Activated CD8-positive, alpha-beta memory T cell treated with anti-CD3 and anti-CD28 coated beads, Interleukin-2, amount 50 U/mL, for 1 hour (primary cell): ENCODE measurements around the gene GDNF.
"Not testable (repeated sequence)": the region's sequence is repeated elsewhere in the genome, so short reads cannot be mapped to it uniquely, and the experiment has no call there.

Experiments used
- DNase-seq: peaks from one replicate; pipeline ENCODE4 v3.0.0-alpha.2; 2020; ENCODE audit errors: extremely low read depth

GDNF gene

DNA sequence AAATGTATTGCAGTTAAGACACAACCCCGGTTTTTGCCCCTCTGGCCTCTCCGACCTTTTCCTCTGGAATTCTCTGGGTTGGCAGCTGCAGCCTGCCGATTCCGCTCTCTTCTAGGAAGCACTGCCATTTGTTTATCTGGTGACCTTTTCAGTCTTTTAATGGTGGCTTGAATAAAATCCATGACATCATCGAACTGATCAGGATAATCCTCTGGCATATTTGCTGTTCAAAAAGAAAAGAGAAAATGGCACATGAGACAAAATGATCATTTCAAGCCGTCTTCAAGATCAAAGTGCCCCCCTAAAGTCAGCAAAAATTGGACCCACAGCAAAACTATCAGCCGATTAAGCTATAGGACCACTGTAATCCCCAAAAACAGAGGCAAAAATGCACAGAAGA lies 23.9 kb downstream of the GDNF start:
- no peak for DNase-seq

DNA sequence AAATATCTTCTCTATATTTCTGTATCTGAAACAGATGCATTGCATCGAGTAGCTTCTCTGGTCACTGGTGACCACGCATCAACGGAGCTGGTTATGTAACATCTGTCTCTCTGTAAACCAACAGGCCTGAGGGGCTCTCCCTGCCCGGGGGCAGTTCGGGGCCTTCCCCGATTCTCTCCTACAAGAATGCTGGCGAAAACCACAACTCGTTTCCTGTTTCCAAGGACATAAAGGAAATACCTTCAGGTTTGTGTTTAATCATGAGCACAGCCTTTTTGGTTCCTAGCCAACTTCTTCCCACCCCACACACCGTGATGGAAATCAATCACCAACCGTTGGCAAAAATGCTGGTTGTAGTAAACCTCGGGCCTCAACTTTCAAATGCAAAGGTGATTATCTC lies 25.1 kb downstream of the GDNF start:
- DNase-seq, result no peak

DNA sequence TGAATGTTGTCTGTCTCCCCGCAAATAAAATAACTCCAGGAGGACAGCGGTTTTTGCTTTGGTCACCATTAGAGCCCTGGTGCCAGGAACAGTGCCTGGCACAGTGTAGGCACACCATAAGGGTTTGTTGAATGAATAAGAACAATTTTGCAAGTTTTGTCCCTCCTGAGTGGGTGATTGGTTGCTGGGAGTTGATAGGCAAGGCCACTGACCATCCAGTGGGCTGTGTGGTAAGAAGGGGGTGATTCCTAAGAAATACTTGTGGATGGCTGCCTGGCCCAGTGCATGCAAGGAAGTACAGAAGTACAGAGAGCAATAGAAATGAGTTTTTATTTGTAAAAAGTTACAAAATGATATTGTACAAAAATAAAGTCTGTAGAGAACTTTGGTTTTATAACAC lies 27.5 kb downstream of the GDNF start:
- DNase-seq, result no peak

DNA sequence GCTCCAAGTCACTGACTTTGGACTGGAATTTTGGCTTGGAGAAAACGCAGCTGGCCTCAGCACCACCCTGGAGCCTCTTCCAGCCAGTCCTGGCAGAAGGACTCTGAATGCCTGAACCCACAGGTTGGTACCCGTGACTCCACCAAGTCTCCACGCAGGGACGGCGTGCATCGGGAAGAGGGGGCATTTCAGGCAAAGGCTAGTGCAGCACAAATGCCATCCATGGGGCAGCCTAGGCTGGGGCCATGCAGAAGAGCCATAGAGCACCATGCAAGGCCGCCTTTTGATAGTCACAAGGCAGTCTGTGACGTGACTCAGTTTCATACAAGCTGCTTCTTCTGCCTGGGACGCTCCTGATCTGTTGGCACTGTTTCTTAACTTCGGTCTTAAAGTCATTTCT lies 28.0 kb downstream of the GDNF start:
- DNase-seq, result no peak

DNA sequence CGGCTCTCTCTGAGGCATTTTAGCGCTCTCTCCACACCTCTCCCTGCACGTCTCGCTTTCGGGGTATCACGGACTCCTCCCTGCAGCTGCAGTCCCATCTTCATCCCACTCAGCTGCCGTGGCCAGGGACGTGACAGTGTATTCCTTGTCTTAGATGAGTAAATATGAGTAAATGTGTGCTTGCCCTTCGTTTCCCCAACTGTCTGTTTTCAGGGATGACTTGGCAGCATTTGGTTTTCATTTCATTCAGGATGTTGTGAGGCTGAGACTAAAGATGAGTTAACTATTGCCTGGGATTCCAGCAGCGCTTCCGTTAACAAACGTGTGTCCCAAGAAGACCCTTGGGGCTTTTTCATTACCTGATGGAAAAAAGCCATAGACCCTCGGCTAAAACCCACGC lies 29.5 kb downstream of the GDNF start:
- DNase-seq, result no peak

DNA sequence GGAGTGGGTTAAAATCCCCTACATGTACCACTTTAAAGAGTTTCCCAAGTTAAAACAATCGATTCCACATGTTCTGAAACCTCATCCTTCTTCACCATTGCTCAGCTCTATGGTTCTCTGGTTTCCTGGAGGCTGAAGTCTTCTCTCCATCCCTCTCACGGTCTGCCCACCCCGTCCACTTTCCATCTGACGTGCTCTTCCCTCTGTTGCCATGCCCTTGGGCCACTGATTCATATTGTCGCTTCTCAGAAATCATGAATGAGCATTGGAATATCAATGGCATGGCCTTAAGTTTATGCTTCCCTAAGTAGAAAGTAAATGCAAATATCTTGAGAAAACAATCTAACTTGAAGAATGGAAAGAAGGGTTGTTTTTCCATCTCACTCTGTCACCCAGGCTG lies 30.9 kb downstream of the GDNF start:
- DNase-seq, result no peak

DNA sequence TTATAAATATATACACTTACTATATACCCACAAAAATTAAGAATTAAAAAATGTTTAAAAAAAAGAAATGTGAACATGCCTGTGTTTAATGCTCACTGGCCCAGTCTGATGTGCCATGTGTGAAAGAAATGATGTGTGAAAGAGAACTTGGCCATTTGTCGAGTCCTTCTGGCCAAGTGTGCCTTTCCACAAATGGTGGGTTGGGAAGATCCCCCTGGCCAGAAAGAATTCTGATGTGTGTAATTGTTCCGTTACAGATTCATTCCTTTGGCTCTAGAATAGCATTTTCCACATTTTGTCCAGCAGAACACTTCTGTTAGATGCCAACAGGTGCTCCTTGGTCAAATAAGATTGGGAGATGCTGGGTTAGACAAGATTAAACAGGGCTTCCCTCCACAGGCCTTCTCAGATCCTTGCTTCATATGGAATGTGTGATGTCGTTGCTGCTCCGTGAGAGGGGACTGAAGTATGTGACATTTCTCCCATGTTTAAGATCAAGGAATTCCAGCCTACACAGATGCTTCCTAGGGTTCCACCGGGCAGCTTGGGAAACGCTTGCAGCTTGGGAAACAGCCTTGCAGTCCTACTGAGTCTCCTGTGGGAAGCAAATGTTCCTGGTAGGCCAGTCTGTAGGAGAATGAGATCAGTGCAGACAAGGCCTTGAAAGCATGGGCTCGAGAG lies 32.1 kb downstream of the GDNF start:
- no peak for DNase-seq

DNA sequence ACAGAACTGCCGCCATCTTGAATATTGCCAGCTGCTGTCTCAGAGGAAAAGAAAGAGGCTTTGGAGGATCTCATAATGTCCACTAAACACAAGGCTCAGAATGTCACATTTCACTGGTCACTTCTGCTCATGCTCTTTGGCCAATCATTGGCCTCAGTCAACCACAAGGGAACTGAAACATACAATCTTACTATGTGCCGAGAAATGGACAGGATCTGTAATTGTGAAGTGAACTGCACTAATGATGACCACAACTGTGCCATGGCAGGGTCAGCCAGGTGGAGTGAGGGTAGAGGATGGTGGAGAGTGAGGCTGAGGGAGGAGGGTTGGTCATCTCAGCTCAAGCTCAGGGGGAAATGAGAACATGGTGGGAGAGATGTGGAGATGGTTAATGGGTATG lies 32.8 kb downstream of the GDNF start:
- DNase-seq, result no peak

DNA sequence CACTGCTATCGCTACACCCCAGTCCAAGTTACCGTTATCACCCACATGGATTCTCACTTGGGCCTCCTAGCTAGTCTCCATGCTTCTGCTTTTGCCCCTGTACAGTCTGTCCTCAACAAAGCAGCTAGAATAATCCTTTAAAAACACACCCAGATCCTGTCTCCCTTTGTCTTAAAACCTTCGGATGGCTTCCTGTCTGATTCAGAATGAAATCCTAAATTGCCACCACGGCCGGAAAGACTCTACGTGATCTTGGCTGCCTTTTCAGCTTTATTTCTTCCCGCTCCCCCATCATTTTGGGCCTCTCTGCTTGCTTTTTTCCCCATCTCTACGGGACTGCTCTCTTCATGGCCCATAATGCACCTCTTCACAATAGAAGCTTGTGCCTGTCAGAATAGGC lies 33.4 kb downstream of the GDNF start:
- no peak for DNase-seq

DNA sequence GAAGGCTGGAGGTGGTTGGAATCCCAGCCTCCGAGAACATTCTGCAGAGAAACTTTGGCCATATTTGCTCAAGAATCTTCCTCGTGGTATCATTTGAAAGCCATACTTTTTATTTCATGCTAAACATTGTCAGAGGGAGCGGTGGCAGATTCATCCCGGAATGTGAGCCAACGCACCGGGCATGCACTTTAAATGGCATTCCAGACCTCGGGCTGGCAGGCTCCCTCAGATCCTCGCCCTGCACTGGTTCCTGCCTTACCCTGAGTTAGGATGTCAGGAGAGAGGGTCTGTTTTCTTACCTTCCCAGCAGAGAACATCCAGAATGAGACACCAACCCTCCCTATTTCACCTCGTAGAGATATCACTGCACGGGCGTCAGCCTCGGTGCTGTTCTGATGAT lies 33.8 kb downstream of the GDNF start:
- DNase-seq, result no peak

DNA sequence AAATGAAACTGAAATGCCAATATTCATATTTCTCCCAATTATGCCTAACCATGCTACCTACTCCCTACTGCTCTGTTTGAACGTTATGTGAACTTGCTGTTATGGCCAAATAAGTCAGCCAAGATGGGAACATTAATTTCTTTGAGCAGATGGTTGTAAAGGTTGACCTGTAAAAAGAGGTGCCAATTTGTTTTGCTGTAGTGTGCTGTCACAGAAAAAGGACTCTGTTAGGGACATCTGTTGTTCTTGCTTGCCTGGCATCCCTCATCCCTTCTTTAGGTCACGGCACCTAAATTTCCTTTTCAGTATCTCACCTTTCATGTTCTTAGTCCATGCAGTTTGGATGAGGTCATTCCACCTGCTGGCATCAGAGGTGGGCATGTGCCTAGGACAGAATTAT lies 35.4 kb downstream of the GDNF start:
- DNase-seq, result no peak

DNA sequence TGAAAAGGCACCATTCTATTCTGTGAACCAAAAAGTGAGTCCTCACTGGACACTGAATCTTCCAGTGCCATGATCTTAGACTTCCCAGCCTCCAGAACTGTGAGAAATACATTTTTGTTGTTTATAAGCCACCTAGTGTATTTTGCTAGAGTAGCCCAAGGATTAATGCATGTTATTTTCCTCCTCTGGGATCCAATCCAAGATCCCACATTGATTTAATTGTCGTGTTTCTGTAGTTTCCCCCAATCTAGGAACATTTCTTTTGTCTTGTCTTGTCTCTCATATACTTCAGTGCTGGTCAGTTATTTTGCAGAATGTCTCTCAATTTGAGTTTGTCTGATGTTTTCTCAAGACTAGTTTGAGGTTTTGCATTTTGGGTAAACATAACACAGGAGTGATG lies 36.4 kb downstream of the GDNF start:
- no peak for DNase-seq

DNA sequence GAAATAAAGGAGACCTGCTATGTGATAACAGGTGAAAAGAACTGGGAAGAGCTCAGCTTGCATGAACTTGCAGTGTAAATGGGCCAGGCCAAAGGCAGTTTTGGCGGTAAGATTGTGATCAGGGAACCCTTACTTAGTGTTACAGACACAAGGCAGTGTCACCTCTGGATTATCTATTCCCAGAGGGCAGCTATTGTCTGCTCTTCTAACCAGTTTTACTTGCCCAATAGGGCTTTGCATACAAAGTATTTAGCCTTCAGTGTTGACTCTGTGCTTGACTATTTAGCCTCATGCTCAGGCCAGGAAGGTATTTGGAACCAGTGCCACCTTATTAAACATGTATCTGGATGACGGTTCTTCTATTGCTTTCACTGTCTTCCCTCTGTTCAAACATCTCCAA lies 38.3 kb downstream of the GDNF start:
- DNase-seq, result no peak

DNA sequence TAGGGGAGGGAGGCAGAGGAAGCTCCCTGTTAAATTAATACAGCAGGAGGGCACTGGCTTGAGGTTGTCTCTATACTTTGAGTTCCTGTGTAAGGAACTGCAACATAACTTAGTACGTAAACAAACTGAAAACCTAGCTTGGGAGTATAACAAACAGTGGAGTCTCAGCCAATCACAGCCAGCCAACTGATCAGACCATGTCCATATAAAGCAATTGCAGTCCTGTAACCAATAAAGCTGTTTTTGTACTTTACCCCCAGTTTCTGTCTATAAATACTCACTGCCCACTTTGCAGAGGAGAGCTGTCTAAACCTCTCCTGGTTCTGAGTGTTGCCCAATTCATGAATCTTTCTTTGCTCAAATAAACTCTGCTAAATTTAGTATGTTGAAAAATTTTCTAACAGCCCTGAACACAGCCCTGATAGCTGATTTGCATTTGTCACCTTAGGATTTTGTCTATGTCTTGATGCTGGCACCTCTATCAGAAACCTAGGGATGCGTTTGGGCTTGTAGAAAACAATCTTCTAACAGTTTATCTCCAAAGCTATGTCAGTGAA lies 39.9 kb downstream of the GDNF start:
- DNase-seq, result no peak

DNA sequence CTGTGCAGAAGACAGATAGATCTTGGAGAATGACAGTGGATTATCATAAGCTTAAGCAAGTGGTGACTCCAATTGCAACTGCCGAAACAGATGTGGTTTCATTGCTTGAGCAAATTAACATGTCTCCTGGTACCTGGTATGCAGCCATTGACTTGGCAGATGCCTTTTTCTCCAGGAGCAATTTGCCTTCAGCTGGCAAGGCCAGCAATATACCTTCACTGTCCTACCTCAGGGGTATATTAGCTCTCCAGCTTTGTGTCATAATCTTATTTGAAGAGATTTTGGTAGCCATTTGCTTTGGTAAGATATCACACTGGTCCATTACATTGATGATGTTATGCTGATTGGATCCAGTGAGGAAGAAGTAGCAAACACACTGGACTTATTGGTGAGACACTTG lies 43.4 kb downstream of the GDNF start:
- not testable (repeated sequence) for DNase-seq

DNA sequence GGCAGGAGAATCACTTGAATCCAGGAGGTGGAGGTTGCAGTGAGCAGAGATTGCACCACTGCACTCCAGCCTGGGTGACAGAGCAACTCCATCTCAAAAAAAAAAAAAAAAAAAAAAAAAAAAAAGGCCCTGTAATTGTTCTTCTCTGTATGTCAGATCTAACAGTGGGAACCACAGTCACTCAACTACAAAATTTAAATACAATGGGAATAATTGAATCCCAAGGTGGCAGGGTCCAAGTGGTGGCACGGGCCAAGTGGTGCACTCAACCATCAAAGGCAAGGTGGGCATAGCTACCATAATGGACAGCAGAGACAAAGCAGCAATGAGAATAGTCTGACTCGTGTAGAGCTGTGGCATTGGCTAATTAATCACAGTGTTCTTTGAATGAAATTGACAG lies 44.5 kb downstream of the GDNF start:
- DNase-seq, result not testable (repeated sequence)

DNA sequence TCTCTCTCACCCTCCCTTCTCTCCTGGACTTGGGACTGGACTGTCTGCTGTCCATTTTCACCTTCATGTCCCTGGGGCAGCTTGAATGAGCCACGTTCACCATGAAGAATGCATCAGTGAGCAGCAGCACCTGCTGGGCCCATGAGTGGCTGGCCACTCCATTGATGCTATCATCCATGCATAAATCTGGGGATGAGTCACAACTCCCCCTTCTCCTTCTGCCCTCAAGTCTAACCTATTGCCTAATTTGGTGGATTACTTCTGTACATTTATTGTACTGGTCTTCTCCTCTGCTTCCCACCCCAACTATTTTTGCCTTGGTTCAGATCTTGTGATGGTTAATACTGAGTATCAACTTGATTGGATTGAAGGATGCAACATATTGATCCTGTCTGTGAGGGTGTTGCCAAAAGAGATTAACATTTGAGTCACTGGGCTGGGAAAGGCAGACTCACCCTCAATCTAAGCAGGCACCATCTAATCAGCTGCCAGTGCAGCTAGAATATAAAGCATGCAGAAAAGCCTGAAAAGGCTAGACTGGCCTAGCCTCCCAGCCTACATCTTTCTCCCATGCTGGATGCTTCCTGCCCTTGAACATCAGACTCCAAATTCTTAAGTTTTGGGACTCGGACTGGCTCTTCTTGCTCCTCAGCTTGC lies 46.7 kb downstream of the GDNF start:
- DNase-seq, result no peak

DNA sequence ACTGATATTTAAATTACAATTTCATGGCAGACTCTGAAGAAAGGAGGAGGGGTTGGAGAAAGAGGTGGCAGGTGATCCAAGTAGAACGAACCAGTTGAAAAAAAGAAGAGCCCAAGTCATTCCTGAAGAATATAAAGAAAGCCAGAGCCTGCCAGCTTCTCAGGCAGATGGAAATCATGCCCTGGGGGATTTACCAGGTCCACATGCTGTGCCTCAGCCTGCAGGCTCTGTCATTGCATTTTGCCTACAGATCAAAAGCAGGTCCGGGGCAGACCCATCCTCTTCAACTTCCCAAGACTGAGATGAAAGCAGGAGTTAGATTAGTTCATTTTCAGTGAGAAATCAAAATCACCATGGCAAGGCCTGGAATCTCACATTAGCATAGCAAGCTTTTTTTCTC lies 48.5 kb downstream of the GDNF start:
- DNase-seq, result no peak

DNA sequence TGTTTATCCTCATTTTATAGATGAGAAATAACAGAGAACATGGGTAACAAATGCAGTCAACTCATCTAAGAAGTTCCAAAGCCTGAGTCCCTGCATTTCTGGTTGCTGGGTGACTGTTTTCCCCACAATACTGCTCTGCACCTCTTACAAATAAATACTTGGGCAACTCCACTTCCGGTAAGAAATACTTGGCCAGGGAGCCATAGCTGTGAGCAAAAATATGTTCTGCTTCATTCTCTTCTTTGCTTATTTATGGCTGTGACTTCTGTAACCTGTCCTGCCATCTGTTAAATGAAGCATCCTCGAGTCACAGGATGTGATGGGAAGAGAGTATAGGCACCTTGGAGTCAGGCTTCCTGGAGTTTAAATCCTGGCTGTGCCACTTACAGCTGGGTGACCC lies 49.9 kb downstream of the GDNF start:
- no peak for DNase-seq

DNA sequence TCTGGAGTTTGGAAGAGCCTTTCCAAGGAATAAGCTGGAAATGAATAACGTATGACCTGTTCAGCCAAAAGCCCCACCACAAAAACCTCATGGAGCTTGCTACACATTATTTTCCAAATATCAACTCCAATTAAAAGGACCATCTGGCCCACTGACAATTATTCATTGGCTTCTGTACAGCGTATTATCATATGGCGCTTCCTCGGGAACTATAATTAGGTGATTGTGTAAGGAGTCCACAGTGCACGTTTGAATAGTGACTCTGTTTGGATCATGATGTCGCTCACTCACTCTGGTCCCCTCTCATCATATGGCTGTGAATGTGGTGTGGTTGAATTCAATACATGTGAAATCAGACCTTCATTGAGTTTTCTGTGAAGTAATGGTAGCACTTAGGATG lies 52.1 kb downstream of the GDNF start:
- no peak for DNase-seq

DNA sequence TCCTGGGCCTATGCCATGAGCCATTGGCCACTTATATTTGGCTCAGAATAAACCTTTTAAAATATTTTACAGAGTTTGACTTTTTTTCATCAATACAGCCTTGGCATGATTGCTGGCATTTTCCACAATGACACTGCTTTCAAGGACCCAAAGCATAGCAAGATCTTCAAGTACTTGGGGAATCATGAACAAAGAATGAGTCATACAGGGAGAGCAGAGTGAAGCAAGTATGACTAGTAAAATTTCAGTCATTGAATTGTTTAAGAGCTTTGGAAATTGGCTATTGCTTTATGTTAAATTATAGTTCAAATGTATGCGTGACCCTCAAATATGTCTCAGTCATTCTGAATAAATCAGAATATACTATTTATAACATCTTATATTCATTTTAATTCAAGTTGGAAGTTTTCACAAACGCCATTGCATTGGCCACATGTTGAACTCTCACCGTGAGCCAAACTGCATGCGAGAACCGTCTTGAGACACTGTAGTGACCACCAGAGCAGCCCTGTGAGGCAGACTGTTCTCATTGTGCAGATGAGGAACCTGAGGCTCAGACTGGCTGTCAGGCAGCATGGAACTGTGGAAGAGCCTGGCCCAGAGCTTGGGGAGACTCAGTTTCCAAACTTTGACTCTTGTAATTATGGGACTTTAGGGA lies 52.9 kb downstream of the GDNF start:
- DNase-seq, result no peak

DNA sequence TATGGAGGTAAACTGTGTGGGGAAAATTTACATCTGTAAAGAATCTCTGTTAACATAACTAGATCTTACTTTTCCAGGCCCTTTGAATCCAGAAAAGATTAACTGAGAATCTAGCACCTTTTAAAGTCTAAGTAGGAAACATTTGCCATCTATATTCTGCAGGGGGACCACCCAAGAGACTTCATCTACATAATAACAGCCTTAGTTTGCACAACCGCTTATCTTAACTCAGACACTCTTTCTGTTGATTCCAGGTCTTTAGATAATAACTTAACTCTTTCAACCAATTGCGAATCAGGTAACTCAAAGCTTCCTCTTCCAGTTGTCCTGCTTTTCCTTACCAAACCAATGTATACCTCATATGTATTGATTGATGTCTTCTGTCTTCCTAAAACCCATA lies 53.4 kb downstream of the GDNF start:
- DNase-seq, result no peak

DNA sequence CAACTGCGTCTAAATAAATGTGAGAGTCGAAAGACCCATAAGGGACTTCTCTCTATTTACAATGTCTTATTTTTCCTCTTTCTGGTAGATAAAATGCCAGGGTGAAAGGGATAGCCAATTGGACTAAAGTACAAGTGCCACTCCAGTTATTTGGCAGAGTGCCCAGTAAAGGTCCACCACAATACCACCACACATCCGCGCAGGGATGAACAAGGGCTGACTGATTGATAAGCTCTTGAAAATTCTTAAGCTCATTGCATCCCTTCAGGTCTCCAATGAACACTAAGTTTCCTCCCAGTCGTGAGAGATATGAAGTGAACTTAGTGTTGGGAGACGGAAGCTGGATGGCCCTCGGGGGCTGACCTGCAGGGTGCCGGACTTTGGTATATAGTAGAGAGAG lies 58.4 kb downstream of the GDNF start:
- DNase-seq, result not testable (repeated sequence)
